GM23338 (cell line): ENCODE data around the gene NAA25.
"Not testable (repeated sequence)": the region's sequence is repeated elsewhere in the genome, so short reads cannot be mapped to it uniquely, and the experiment has no call there.

Source experiments
- POLR2AphosphoS5 ChIP-seq: IDR thresholded peaks from 2 replicates; pipeline ENCODE4 v1.6.1; 2016; ENCODE audit warnings: antibody characterized with exemption, low read depth
- STAT1 ChIP-seq: IDR thresholded peaks from one replicate; pipeline ENCODE4 v1.6.1; 2016; ENCODE audit warnings: antibody characterized with exemption; ENCODE audit not compliant: unreplicated experiment
- TF ChIP-seq, protein P1 (sequence below), 2 experiments: fragments of 200-600 bp in 1 of 2; sonication (generic) in 1 of 2; conservative IDR thresholded peaks; 2 replicates each; pipeline versions ENCODE4 v1.5.1 to v1.6.1; 2016 to 2017; ENCODE audit warnings: antibody characterized with exemption in 2 of 2, low read depth in 2 of 2, mild to moderate bottlenecking in 2 of 2, moderate library complexity in 1 of 2

DNA sequence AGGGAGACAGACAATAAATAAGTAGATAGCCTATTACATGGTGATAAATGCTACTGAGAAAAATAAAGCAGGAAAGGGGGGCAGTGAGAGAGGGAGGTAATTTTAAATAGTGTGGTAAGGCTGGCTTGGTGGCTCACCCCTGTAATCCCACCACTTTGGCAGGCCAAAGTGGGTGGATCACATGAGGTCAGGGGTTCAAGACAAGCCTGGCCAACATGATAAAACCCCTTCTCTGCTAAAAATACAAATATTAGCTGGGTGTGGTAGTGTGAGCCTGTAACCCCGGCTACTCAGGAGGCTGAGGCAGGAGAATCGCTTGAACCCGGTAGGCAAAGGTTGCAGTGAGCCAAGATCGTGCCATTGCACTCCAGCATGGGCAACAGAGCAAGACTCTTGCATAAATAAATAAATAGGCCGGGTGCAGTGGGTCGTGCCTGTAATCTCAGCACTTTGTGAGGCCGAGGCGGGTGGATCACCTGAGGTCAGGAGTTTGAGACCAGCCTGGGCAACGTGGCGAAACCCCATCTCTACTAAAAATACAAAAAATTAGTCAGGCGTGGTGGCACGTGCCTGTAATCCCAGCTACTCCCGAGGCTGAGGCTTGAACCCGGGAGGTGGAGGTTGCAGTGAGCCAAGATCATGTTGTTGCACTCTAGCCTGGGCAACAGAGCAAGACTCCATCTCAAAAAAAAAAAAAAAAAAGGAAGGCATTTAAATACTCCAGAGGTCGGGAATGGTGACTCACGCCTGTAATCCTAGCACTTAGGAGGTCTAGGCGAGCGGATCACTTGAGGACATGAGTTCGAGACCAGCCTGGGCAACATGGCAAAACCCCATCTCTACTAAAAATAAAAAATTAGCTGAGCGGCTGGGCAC lies 2.4 kb upstream of the NAA25 start:
- TF ChIP-seq, protein P1, sequence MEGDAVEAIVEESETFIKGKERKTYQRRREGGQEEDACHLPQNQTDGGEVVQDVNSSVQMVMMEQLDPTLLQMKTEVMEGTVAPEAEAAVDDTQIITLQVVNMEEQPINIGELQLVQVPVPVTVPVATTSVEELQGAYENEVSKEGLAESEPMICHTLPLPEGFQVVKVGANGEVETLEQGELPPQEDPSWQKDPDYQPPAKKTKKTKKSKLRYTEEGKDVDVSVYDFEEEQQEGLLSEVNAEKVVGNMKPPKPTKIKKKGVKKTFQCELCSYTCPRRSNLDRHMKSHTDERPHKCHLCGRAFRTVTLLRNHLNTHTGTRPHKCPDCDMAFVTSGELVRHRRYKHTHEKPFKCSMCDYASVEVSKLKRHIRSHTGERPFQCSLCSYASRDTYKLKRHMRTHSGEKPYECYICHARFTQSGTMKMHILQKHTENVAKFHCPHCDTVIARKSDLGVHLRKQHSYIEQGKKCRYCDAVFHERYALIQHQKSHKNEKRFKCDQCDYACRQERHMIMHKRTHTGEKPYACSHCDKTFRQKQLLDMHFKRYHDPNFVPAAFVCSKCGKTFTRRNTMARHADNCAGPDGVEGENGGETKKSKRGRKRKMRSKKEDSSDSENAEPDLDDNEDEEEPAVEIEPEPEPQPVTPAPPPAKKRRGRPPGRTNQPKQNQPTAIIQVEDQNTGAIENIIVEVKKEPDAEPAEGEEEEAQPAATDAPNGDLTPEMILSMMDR (conservative IDR thresholded peaks at IDR 0.05; ENCODE audit: low read depth in 2 of 2) = not testable (repeated sequence)
- TF ChIP-seq POLR2AphosphoS5, STAT1: not testable (repeated sequence)
